Esophagus muscularis mucosa (tissue), 4 donors: ENCODE results near the gene FTCD. TPM values are rescaled to one million over a fixed set of nuclear protein-coding genes. Genes with fewer than 3 reads are reported as not detected.

ENCODE experiments used
- DNase-seq: peaks from one replicate; pipeline ENCODE4 v3.0.0-alpha.2; 2017; ENCODE audit errors: extremely low spot score
- H3K27ac ChIP-seq, 4 donors: fragments of 200-600 bp; sonication (generic); replicated peaks in 1 of 4; 1 replicate in 3 of 4; 2 replicates in 1 of 4; pipeline ENCODE4 v1.5.1; 2016 to 2019; ENCODE audit warnings: mild to moderate bottlenecking in 1 of 4
- H3K27me3 ChIP-seq, 4 donors: fragments of 200-600 bp; sonication (generic); one replicate each; pipeline versions ENCODE4 v1.5.1 to v1.6.0; 2016 to 2019
- H3K36me3 ChIP-seq, 4 donors: fragments of 200-600 bp; sonication (generic); one replicate each; pipeline ENCODE4 v1.5.1; 2016 to 2019
- H3K4me1 ChIP-seq, 4 donors: fragments of 200-600 bp; sonication (generic); one replicate each; pipeline ENCODE4 v1.5.1; 2016 to 2019
- H3K4me3 ChIP-seq, 4 donors: fragments of 200-600 bp; sonication (generic); 1 replicate in 2 of 4; 2 replicates in 2 of 4; pipeline ENCODE4 v1.5.1; 2016 to 2019; ENCODE audit warnings: mild to moderate bottlenecking in 4 of 4, moderate library complexity in 1 of 4
- H3K9me3 ChIP-seq, 4 donors: fragments of 200-600 bp; sonication (generic); 1 replicate in 3 of 4; 2 replicates in 1 of 4; pipeline ENCODE4 v1.5.1; 2016 to 2019
- EP300 ChIP-seq: sonication (generic); formaldehyde crosslinking; IDR thresholded peaks from one replicate; pipeline ENCODE4 v1.6.1; 2017; ENCODE audit warnings: antibody characterized with exemption
- POLR2A ChIP-seq: fragments of 450-650 bp; IDR thresholded peaks from one replicate; pipeline ENCODE4 v1.6.1; 2017; ENCODE audit warnings: antibody characterized with exemption, moderate library complexity, mild to moderate bottlenecking, low read depth
- POLR2AphosphoS5 ChIP-seq, 2 donors: sonication (generic); formaldehyde crosslinking; IDR thresholded peaks; one replicate each; pipeline ENCODE4 v1.6.1; 2017; ENCODE audit warnings: antibody characterized with exemption in 2 of 2
- WGBS: methylation state at CpG from one replicate; pipeline ENCODE4 v1.1.5; 2018; 5-methylcytosine and 5-hydroxymethylcytosine counted together
- intact Hi-C: fragments of 100-400 bp; cut with DNase I; formaldehyde crosslinking; loops from one replicate; pipeline ENCODE4 v1.15.1; 2023
- total RNA-seq, 4 donors: library from RNA; depleted of rRNA; stranded (reverse); fragments of >200 nt; gene quantifications; one replicate each; pipeline versions ENCODE4 v1.1.0 to v1.2.1, GENCODE V29; 2016
- TF ChIP-seq, protein P1 (sequence below), 3 experiments: fragments of 200-600 bp in 2 of 3; fragments of 450-650 bp in 1 of 3; sonication (generic) in 2 of 3; IDR thresholded peaks; one replicate each; pipeline ENCODE4 v1.5.1; 2017 to 2019; ENCODE audit warnings: antibody characterized with exemption in 3 of 3, mild to moderate bottlenecking in 2 of 3, moderate library complexity in 1 of 3

The FTCD gene
- total RNA-seq, 4 donors from 2014 or later = 0.26 to 2.5 (median 1.2) TPM; not detected in 1

DNA sequence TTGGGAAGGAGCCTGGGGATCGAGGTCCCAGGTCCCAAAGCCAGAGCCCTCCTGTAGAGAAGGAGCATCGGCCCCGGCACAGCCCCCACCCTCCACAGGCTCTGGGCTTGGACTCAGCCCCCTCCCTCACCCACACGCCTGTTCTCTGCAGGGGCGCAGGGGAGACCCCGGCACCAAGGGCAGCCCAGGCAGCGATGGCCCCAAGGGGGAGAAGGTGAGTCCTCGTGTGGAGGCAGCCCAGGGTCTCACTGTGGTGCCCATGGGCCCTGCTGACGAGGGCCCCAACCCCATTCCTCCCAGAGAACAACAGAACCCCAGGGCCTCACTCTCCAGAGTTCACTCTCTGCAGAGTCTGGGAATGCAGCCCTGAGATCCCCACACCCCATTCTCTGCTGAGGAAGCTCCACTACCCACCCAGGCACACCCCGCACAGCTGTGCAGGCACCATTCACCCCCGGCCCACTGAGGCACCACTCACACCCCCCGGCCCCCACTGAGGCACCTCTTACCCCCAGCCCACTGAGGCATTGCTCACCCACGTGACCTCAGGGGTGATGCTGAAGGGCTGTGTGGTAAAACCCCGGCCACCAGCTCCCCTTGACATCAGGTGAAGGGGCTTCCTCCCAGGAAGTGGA, 35.6 kb downstream of the FTCD start:
- TF ChIP-seq POLR2A = no peak
- TF ChIP-seq, protein P1, sequence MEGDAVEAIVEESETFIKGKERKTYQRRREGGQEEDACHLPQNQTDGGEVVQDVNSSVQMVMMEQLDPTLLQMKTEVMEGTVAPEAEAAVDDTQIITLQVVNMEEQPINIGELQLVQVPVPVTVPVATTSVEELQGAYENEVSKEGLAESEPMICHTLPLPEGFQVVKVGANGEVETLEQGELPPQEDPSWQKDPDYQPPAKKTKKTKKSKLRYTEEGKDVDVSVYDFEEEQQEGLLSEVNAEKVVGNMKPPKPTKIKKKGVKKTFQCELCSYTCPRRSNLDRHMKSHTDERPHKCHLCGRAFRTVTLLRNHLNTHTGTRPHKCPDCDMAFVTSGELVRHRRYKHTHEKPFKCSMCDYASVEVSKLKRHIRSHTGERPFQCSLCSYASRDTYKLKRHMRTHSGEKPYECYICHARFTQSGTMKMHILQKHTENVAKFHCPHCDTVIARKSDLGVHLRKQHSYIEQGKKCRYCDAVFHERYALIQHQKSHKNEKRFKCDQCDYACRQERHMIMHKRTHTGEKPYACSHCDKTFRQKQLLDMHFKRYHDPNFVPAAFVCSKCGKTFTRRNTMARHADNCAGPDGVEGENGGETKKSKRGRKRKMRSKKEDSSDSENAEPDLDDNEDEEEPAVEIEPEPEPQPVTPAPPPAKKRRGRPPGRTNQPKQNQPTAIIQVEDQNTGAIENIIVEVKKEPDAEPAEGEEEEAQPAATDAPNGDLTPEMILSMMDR (IDR thresholded peaks at IDR 0.05) = no peak
- no peak for TF ChIP-seq POLR2AphosphoS5 (IDR thresholded peaks at IDR 0.05)
- no peak for TF ChIP-seq EP300
- H3K27me3 ChIP-seq = no peaks in the 10 kb centered on the region
- peaks cover 0 to 3% (median 0%) of the 10 kb centered on the region in 4 donors for H3K9me3 ChIP-seq
- H3K4me1 ChIP-seq = no peaks in the 10 kb centered on the region
- 85% methylated on average over 10 of the region's 14 CpGs for WGBS
- peaks cover 89 to 100% (median 96%) of the 10 kb centered on the region in 4 donors for H3K36me3 ChIP-seq
- H3K4me3 ChIP-seq = no peak overlapping the region
- no peak for DNase-seq
- peak overlapping the region; percentile 21 to 44 (median 36) for H3K27ac ChIP-seq
- intact Hi-C loops = no loop called here

DNA sequence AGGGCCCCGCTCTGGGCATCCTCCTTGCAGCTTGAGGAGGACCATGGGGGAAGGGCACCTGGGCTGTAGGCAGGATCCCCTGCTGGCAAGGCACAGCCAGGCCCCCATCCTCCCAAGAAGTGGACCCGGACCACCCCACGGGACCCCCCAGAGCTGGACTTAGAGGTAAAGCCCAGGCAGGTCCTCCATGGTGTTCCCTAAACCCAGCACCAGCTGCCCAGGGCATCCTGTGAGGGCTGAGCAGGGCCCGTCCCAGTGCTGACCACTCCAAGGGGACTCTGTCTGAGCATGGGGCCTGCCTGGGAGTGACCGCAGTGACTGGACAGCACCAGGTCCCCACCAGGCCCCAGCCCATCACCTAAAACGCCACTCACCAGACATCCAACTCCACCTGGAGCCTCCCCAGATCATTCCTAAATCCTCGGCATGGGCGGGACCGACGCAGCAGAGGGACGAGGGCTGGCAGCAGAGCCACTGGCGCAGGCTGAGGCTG, 36.2 kb downstream of the FTCD start:
- Histone ChIP-seq H3K4me1 (no peaks in the 10 kb centered on the region), H3K36me3 (peaks cover 89 to 100% (median 96%) of the 10 kb centered on the region in 4 donors), H3K4me3 (no peak overlapping the region), H3K9me3 (peaks cover 0 to 5% (median 0%) of the 10 kb centered on the region in 4 donors), H3K27me3 (no peaks in the 10 kb centered on the region), H3K27ac (peak overlapping the region; percentile 21 to 44 (median 36))
- no peak for DNase-seq
- 90% methylated on average over 7 of the region's 12 CpGs for WGBS
- TF ChIP-seq POLR2A (no peak), POLR2AphosphoS5 (IDR thresholded peaks at IDR 0.05) (no peak), EP300 (no peak)
- TF ChIP-seq, protein P1 (IDR thresholded peaks at IDR 0.05) = no peak
- intact Hi-C loops = no loop called here

DNA sequence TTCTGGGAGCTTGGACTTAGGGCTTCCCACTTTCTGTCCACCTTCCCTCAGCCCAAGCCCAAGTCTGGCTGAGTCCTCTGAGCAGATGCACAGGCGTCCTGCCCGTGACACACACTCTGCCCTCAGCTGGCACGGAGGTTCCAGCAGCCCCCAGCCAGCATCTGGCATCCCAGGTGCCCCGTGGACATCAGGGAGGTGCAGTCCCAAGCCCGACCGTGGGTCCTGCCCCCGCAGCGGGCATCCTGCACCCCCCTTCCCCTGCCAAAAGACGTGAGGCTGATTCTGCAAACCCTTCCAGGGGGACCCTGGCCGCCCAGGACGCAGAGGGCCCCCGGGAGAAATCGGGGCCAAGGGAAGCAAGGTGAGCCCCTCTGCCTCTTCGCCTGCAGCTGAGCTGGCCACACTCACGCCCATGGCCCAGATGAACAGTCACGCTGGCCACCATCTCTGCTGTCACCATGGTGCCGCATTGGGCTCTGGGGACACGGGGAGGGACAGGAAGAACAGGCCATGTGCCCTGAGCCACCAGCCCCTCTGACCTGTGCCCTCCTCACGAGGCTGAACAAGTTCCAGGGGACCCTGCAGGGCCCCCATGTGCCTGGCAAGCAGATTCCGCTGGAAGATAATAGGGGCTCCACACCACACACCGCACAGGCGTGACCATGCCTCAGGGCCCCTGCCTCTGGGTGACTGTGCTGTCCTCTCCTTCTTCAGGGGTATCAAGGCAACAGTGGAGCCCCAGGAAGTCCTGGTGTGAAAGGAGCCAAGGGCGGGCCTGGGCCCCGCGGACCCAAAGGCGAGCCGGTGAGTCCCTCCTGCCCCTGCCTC, 36.8 kb downstream of the FTCD start:
- H3K36me3 ChIP-seq = peaks cover 94 to 100% (median 98%) of the 10 kb centered on the region in 4 donors
- peaks cover 0 to 5% (median 0%) of the 10 kb centered on the region in 4 donors for H3K9me3 ChIP-seq
- H3K4me3 ChIP-seq = no peak overlapping the region
- DNase-seq = no peak
- WGBS = 94% methylated on average over 18 of the region's 27 CpGs
- no peaks in the 10 kb centered on the region for H3K27me3 ChIP-seq
- no peaks in the 10 kb centered on the region for H3K4me1 ChIP-seq
- TF ChIP-seq EP300 (no peak), POLR2AphosphoS5 (IDR thresholded peaks at IDR 0.05) (no peak), POLR2A (no peak)
- TF ChIP-seq, protein P1 (IDR thresholded peaks at IDR 0.05) = no peak
- H3K27ac ChIP-seq = peak overlapping the region; percentile 21 to 44 (median 36)
- intact Hi-C loops = no loop called here

DNA sequence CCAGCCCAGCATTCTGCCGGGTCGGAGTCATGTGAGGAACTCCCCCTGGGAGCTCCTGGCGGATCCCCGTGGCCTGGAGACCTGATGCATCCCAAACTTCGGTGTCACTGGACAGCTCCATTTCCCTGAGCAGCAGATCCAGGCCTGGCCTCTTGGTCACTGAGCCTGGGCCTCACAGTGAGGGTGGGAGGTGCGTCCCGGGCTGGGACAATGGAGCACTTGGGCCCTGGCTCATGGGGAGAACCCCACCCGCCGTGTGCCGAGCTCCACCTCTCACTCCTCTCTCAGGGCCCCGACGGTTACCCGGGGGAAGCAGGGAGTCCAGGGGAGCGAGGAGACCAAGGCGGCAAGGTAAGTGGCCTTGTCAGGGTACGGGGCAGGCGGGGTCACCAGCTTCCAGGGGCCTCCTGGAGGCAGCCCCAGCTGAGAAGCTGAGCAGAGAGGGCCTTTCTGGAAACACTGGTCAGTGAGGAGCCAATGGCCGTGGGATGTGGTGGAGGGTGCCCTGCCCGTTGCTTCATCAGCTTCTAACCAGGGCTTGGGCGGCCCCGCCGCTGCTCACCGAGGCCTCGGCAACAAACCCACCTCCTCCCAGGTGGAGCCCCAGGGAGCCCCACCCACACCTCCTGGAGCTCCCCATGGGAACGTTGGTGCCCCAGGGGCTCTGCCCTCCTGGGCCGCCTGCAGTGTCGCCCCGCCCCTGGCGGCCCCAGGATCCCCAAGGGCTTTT, 37.6 kb downstream of the FTCD start:
- intact Hi-C loops = no loop called here
- 88% methylated on average over 20 of the region's 29 CpGs for WGBS
- DNase-seq = no peak
- Histone ChIP-seq H3K9me3 (peaks cover 0 to 5% (median 0%) of the 10 kb centered on the region in 4 donors), H3K36me3 (peaks cover 99 to 100% (median 100%) of the 10 kb centered on the region in 4 donors), H3K4me1 (no peaks in the 10 kb centered on the region), H3K4me3 (no peak overlapping the region), H3K27me3 (no peaks in the 10 kb centered on the region), H3K27ac (peak overlapping the region; percentile 21 to 44 (median 29))
- TF ChIP-seq EP300 = no peak
- TF ChIP-seq, protein P1 (IDR thresholded peaks at IDR 0.05) = no peak
- TF ChIP-seq POLR2AphosphoS5 (IDR thresholded peaks at IDR 0.05) = no peak
- no peak for TF ChIP-seq POLR2A
